K562 (cell line): Measurements from ENCODE around the gene TM9SF4. TPM values are rescaled to one million over a fixed set of nuclear protein-coding genes. Genes with fewer than 3 reads are reported as not detected.
A peak's percentile ranks its signal among the peaks of the same experiment; 100 is the strongest.

ENCODE experiments used
- BCOR ChIP-seq: fragments of 450-650 bp; IDR thresholded peaks from 2 replicates; pipeline ENCODE4 v1.6.1; 2016
- CC2D1A ChIP-seq: fragments of 450-650 bp; IDR thresholded peaks from 2 replicates; pipeline ENCODE4 v1.6.1; 2017; ENCODE audit warnings: mild to moderate bottlenecking
- CEBPG ChIP-seq, 3 experiments: fragments of 200-800 bp in 1 of 3; sonication (Bioruptor generic) in 1 of 3; sonication (generic) in 1 of 3; formaldehyde crosslinking in 1 of 3; IDR thresholded peaks in 2 of 3; conservative IDR thresholded peaks in 1 of 3; 2 replicates each; pipeline versions ENCODE4 v1.6.1 to v1.8.0; 2016 to 2022; ENCODE audit warnings: missing compliant biosample characterization in 2 of 3, missing genetic modification characterization in 2 of 3, mild to moderate bottlenecking in 1 of 3, missing genetic modification reagents in 1 of 3
- DNMT1 ChIP-seq: fragments of 450-650 bp; IDR thresholded peaks from 2 replicates; pipeline ENCODE4 v1.6.1; 2016; ENCODE audit warnings: antibody characterized with exemption, mild to moderate bottlenecking
- EGR1 ChIP-seq: fragments of 450-650 bp; conservative IDR thresholded peaks from 2 replicates; pipeline ENCODE4 v1.6.1; 2017; ENCODE audit warnings: mild to moderate bottlenecking
- ELF4 ChIP-seq: fragments of 450-650 bp; formaldehyde crosslinking; IDR thresholded peaks from 2 replicates; pipeline ENCODE4 v1.4.0; 2022; ENCODE audit warnings: missing genetic modification characterization
- FIP1L1 ChIP-seq: fragments of 200-400 bp; formaldehyde crosslinking; IDR thresholded peaks from 2 replicates; pipeline ENCODE4 v1.6.1; 2018; ENCODE audit warnings: mild to moderate bottlenecking, low read depth, low read length; ENCODE audit not compliant: poor library complexity, severe bottlenecking
- HSF4 ChIP-seq: fragments of 250-450 bp; sonication (Bioruptor Pico); IDR thresholded peaks from 2 replicates; pipeline ENCODE4 v2.1.2; 2022; ENCODE audit warnings: mild to moderate bottlenecking, moderate library complexity, borderline replicate concordance
- KAT8 ChIP-seq: fragments of 450-650 bp; IDR thresholded peaks from 2 replicates; pipeline ENCODE4 v1.6.1; 2016; ENCODE audit warnings: low read depth, mild to moderate bottlenecking
- MXI1 ChIP-seq: IDR thresholded peaks from 2 replicates; pipeline ENCODE4 v1.6.1; 2011; ENCODE audit warnings: low read depth, mild to moderate bottlenecking, improper control_type of control experiment, low read length
- POLR2AphosphoS5 ChIP-seq: IDR thresholded peaks from 2 replicates; pipeline ENCODE4 v1.6.1; 2011; ENCODE audit warnings: mild to moderate bottlenecking, low read depth, low read length, moderate library complexity; ENCODE audit not compliant: control insufficient read depth, insufficient read depth
- SAFB ChIP-seq: fragments of 200-400 bp; formaldehyde crosslinking; IDR thresholded peaks from 2 replicates; pipeline ENCODE4 v1.6.1; 2017; ENCODE audit warnings: low read depth, low read length, borderline replicate concordance
- TAF1 ChIP-seq: IDR thresholded peaks from 2 replicates; pipeline ENCODE4 v1.6.1; 2011; ENCODE audit warnings: mild to moderate bottlenecking, low read length, moderate library complexity; ENCODE audit not compliant: insufficient read depth, control insufficient read depth, severe bottlenecking; ENCODE audit errors: extremely low read depth
- TAF9B ChIP-seq: fragments of 450-650 bp; IDR thresholded peaks from 2 replicates; pipeline ENCODE4 v1.6.1; 2018; ENCODE audit warnings: mild to moderate bottlenecking; ENCODE audit not compliant: partially characterized antibody
- TAL1 ChIP-seq: fragments of 450-650 bp; IDR thresholded peaks from 2 replicates; pipeline ENCODE4 v1.6.1; 2016; ENCODE audit warnings: mild to moderate bottlenecking
- TCF3 ChIP-seq: sonication (generic); formaldehyde crosslinking; IDR thresholded peaks from 2 replicates; pipeline ENCODE4 v1.4.0; 2020; ENCODE audit warnings: mild to moderate bottlenecking, missing genetic modification reagents
- TGIF2 ChIP-seq: sonication (generic); formaldehyde crosslinking; IDR thresholded peaks from 2 replicates; pipeline ENCODE4 v1.8.1; 2022; ENCODE audit warnings: mild to moderate bottlenecking, missing genetic modification reagents, moderate library complexity
- TRIM28 ChIP-seq: fragments of 450-650 bp; IDR thresholded peaks from 2 replicates; pipeline ENCODE4 v1.6.1; 2017
- XRCC4 ChIP-seq: IDR thresholded peaks from one replicate; pipeline ENCODE4 v1.6.1; 2011; ENCODE audit not compliant: insufficient read depth, insufficient read length; ENCODE audit errors: extremely low read depth
- ZBTB1 ChIP-seq: sonication (generic); formaldehyde crosslinking; IDR thresholded peaks from 2 replicates; pipeline ENCODE4 v1.8.1; 2023; ENCODE audit warnings: missing genetic modification reagents, low read depth, mild to moderate bottlenecking, borderline replicate concordance
- ZNF184 ChIP-seq: sonication (generic); formaldehyde crosslinking; IDR thresholded peaks from 2 replicates; pipeline ENCODE4 v1.5.0; 2020; ENCODE audit warnings: missing genetic modification reagents
- ZNF253 ChIP-seq: fragments of 250-450 bp; sonication (Bioruptor Pico); conservative IDR thresholded peaks from 2 replicates; pipeline ENCODE4 v1.6.1; 2021; ENCODE audit warnings: mild to moderate bottlenecking
- ZNF384 ChIP-seq: IDR thresholded peaks from 2 replicates; pipeline ENCODE4 v1.6.1; 2012; ENCODE audit warnings: low read depth, low read length, improper control_type of control experiment
- ZNF668 ChIP-seq: fragments of 250-450 bp; sonication (Bioruptor Pico); IDR thresholded peaks from 2 replicates; pipeline ENCODE4 v1.8.0; 2022; ENCODE audit warnings: mild to moderate bottlenecking, inconsistent platforms
- ZNF778 ChIP-seq: fragments of 450-650 bp; formaldehyde crosslinking; IDR thresholded peaks from 2 replicates; pipeline ENCODE4 v1.4.0; 2020; ENCODE audit warnings: mild to moderate bottlenecking, moderate library complexity
- ZNF830 ChIP-seq: fragments of 250-450 bp; sonication (Bioruptor Pico); IDR thresholded peaks from 2 replicates; pipeline ENCODE4 v1.5.0; 2021; ENCODE audit warnings: mild to moderate bottlenecking
- polyA plus RNA-seq, 8 experiments: library from polyadenylated mRNA; depleted of rRNA in 4 of 8; stranded (reverse) in 5 of 8; unstranded in 3 of 8; fragments of >200 nt; fragmentation: Nextera tagmentation in 2 of 8; fragmentation: Illumina TruSeq in 1 of 8; extraction: Ambion mirVana in 2 of 8; extraction: Trizol in 1 of 8; gene quantifications; 2 replicates each; pipeline versions ENCODE4 v1.2.1 to v1.2.3, GENCODE V29; 2011 to 2014; ENCODE audit warnings: inconsistent platforms in 1 of 8, missing spikeins in 1 of 8
- total RNA-seq, 7 experiments: library from RNA; depleted of rRNA in 6 of 7; stranded (reverse); fragments of >200 nt in 6 of 7; fragmentation: Illumina TruSeq in 2 of 7; extraction: Trizol in 2 of 7; gene quantifications; 2 replicates each; pipeline versions ENCODE4 v1.2.1 to v1.2.3, GENCODE V29; 2011 to 2021; ENCODE audit warnings: low replicate concordance in 1 of 7

TM9SF4 gene
- total and polyA plus RNA-seq, 9 of the 15 experiments (the other 6 are each of a cell fraction or from before 2014, with no cell fraction given), result 14.5 to 46.3 (median 26.9) TPM

DNA sequence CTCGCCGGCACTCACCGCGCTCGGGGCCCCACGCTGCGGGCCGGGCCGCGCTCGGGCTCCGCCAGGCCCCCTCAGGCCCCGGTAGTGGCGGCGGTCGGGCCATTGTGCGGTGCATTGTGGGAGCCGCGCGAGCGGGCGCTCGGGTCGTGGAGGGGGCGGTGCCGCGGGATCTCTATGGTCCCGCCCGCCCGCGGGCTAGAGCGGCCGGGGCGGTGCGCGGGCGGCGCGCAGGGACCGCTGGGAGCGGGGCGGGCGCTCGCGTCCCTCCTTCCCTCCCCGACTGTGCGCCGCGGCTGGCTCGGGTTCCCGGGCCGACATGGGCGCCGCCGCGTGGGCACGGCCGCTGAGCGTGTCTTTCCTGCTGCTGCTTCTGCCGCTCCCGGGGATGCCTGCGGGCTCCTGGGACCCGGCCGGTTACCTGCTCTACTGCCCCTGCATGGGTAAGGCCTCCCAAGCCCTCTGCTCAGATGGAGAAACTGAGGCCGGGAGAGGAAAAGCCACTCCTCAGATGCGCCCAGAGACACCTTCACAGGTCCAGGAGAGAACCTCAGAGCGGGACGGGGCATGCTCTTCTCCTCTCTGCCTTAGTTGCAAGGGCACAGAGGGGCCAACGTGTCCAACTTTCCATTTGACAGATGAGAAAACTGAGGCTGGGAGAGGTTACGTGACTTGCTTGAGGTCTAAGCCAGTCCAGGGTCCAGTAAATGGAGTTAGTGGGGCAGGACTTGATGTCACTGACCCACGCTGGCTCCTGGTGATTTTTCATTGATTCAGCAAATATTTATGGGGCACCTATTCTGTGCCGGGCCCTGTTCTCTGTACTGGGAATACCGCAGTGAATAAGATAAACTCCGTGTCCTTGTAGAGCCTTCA is 98.3 kb downstream of the TM9SF4 start, which contains the start of the genes PLAGL2 and POFUT1 (continued):
- no peak for TF ChIP-seq TAL1
- peak; percentile 80 for TF ChIP-seq POLR2AphosphoS5
- peak; percentile 98 for TF ChIP-seq BCOR
- TF ChIP-seq ELF4 (CRISPR knock-in tag), result no peak
- no peak for TF ChIP-seq TCF3 (CRISPR knock-in tag)
- no peak for TF ChIP-seq XRCC4
- TF ChIP-seq ZNF184 (CRISPR knock-in tag), result no peak
- no peak for TF ChIP-seq ZNF253 (CRISPR knock-in tag)
- TF ChIP-seq ZNF830 (CRISPR knock-in tag), result no peak
- TF ChIP-seq DNMT1, result no peak
- no peak for TF ChIP-seq TGIF2 (CRISPR knock-in tag)
- no peak for TF ChIP-seq ZBTB1 (CRISPR knock-in tag)
- TF ChIP-seq CEBPG (CRISPR knock-in tag; IDR thresholded peaks at IDR 0.05), result no peak
- TF ChIP-seq CEBPG (tag; conservative IDR thresholded peaks at IDR 0.05 in 1 of 2, IDR thresholded peaks at IDR 0.05 in 1 of 2), result no peak
- no peak for TF ChIP-seq KAT8
- peak; percentile 31 for TF ChIP-seq EGR1
- no peak for TF ChIP-seq ZNF668 (CRISPR knock-in tag)
- TF ChIP-seq HSF4 (CRISPR knock-in tag), result no peak
- TF ChIP-seq ZNF778 (CRISPR knock-in tag), result no peak
- no peak for TF ChIP-seq TAF9B
- peak; percentile 51 for TF ChIP-seq FIP1L1
- TF ChIP-seq TRIM28, result no peak
- no peak for TF ChIP-seq ZNF384
- peak; percentile 96 for TF ChIP-seq TAF1
- no peak for TF ChIP-seq MXI1
- no peak for TF ChIP-seq CC2D1A
- peak; percentile 64; the same call in 1 of the 2 replicates for TF ChIP-seq SAFB
